Right ventricle myocardium inferior (tissue), 1 donor: ENCODE measurements around the gene LIMS2. TPM values are rescaled to one million over a fixed set of nuclear protein-coding genes. Genes with fewer than 3 reads are reported as not detected.
A peak's percentile ranks its signal among the peaks of the same experiment; 100 is the strongest.

Experiments used
- ATAC-seq: fragments of 200-7000 bp; cut with Tn5 transposase; one replicate; pipeline ENCODE4 v1.9.1; 2020; ENCODE audit warnings: mild to moderate bottlenecking, moderate library complexity
- DNase-seq: peaks from one replicate; pipeline ENCODE4 v3.0.0; 2021; ENCODE audit errors: missing footprints
- intact Hi-C: fragments of 100-400 bp; cut with DNase I; formaldehyde crosslinking; loops from one replicate; pipeline ENCODE4 v1.11.0; 2022
- total RNA-seq: library from RNA; stranded (reverse); fragmentation: NEBNext Ultra II Directional; extraction: Animal tissue kit (Norgen Biotek cat#: 25700); gene quantifications from one replicate; pipeline ENCODE4 v1.2.1, GENCODE V29; 2021
- donor health status: DM: no; HTN: yes; CAD: no; lungs with severe emphysema.

The LIMS2 gene
- total RNA-seq, 1 donor from 2014 or later, result 260 TPM

GRCh38 chr2:127631997-127632581 is 43.2 kb downstream of the LIMS2 start:
- intact Hi-C loops, result no loop called here
- DNase-seq (no peak), ATAC-seq (peak; percentile 1)

- DNase-seq (peak; percentile 70), ATAC-seq (peak; percentile 16)
- intact Hi-C loops, result no loop called here
Observed at GRCh38 chr2:127631541-127631996, 43.8 kb downstream of the LIMS2 start.

- no peak for ATAC-seq
Observed at GRCh38 chr2:127630864-127631540, 44.3 kb downstream of the LIMS2 start.

GRCh38 chr2:127630096-127630863 is 45.0 kb downstream of the LIMS2 start:
- peak; percentile 65 for DNase-seq
- no peak for ATAC-seq
- intact Hi-C loops, result no loop called here

More at GRCh38 chr2:127630864-127631540, 44.3 kb downstream of the LIMS2 start:
- intact Hi-C loops, result no loop called here
- DNase-seq, result peak; percentile 64

- intact Hi-C loops, result no loop called here
- DNase-seq (peak; percentile 63), ATAC-seq (no peak)
Observed at GRCh38 chr2:127629637-127630036, 45.7 kb downstream of the LIMS2 start.

- intact Hi-C loops, result no loop called here
- no peak for ATAC-seq
Observed at GRCh38 chr2:127628767-127629614, 46.3 kb downstream of the LIMS2 start.

GRCh38 chr2:127627740-127628571 is 47.4 kb downstream of the LIMS2 start:
- peak; percentile 59 for DNase-seq
- ATAC-seq, result no peak
- intact Hi-C loops, result no loop called here

More at GRCh38 chr2:127628767-127629614, 46.3 kb downstream of the LIMS2 start:
- peak; percentile 64 for DNase-seq

- peak; percentile 57 for DNase-seq
- intact Hi-C loops, result no loop called here
- ATAC-seq, result no peak
Observed at GRCh38 chr2:127626917-127627739, 48.2 kb downstream of the LIMS2 start.

- DNase-seq (peak; percentile 61), ATAC-seq (no peak)
- intact Hi-C loops, result no loop called here
Observed at GRCh38 chr2:127626175-127626574, 49.2 kb downstream of the LIMS2 start.

- DNase-seq (no peak), ATAC-seq (no peak)
- intact Hi-C loops, result no loop called here
Observed at GRCh38 chr2:127625572-127625951, 49.8 kb downstream of the LIMS2 start.

- intact Hi-C loops, result no loop called here
- DNase-seq (peak; percentile 46), ATAC-seq (no peak)
Observed at GRCh38 chr2:127624756-127625571, 50.4 kb downstream of the LIMS2 start.

GRCh38 chr2:127624320-127624755 is 51.0 kb downstream of the LIMS2 start:
- ATAC-seq (no peak), DNase-seq (no peak)
- intact Hi-C loops, result no loop called here

GRCh38 chr2:127623388-127624319 is 51.7 kb downstream of the LIMS2 start:
- intact Hi-C loops, result no loop called here

GRCh38 chr2:127622561-127623387 is 52.6 kb downstream of the LIMS2 start:
- peak; percentile 63 for DNase-seq

More at GRCh38 chr2:127623388-127624319, 51.7 kb downstream of the LIMS2 start:
- ATAC-seq (no peak), DNase-seq (no peak)

More at GRCh38 chr2:127622561-127623387, 52.6 kb downstream of the LIMS2 start:
- ATAC-seq, result no peak
- intact Hi-C loops, result no loop called here
